Lung (tissue), 12 donors: ENCODE results near the gene STOX1. TPM values are rescaled to one million over a fixed set of nuclear protein-coding genes. Genes with fewer than 3 reads are reported as not detected.

ENCODE experiments used
- ATAC-seq: fragments of 200-7000 bp; cut with Tn5 transposase; one replicate; pipeline ENCODE4 v1.9.1; 2020; ENCODE audit warnings: moderate number of reproducible peaks; ENCODE audit not compliant: insufficient read depth, low FRiP score
- DNase-seq, 3 donors: peaks; one replicate each; pipeline ENCODE4 v3.0.0-alpha.2; 2013 to 2017
- H3K27ac ChIP-seq, 2 donors: one replicate each; pipeline ENCODE4 v1.5.1; 2013; ENCODE audit warnings: mild to moderate bottlenecking in 2 of 2, moderate library complexity in 2 of 2, control low read depth in 1 of 2, inconsistent platforms in 1 of 2, low read depth in 1 of 2, low read length in 1 of 2
- H3K27me3 ChIP-seq, 3 donors: one replicate each; pipeline ENCODE4 v1.5.1; 2013; ENCODE audit warnings: low read length in 2 of 3; ENCODE audit not compliant: control insufficient read depth in 3 of 3, insufficient read depth in 3 of 3
- H3K36me3 ChIP-seq, 4 donors: one replicate each; pipeline ENCODE4 v1.5.1; 2013; ENCODE audit warnings: low read length in 4 of 4, mild to moderate bottlenecking in 1 of 4, moderate library complexity in 1 of 4; ENCODE audit not compliant: control insufficient read depth in 4 of 4, insufficient read depth in 4 of 4
- H3K4me1 ChIP-seq, 5 donors: one replicate each; pipeline ENCODE4 v1.5.1; 2013; ENCODE audit warnings: low read length in 5 of 5, mild to moderate bottlenecking in 2 of 5, moderate library complexity in 1 of 5; ENCODE audit not compliant: control insufficient read depth in 5 of 5, insufficient read depth in 5 of 5
- H3K4me3 ChIP-seq: one replicate; pipeline ENCODE4 v1.5.1; 2013; ENCODE audit warnings: mild to moderate bottlenecking, control low read depth, moderate library complexity
- H3K9ac ChIP-seq, 2 donors: one replicate each; pipeline ENCODE4 v1.5.1; 2013; ENCODE audit warnings: low read length in 2 of 2, control low read depth in 1 of 2; ENCODE audit not compliant: insufficient read depth in 1 of 2
- H3K9me3 ChIP-seq, 4 donors: one replicate each; pipeline ENCODE4 v1.5.1; 2013; ENCODE audit warnings: low read length in 3 of 4, mild to moderate bottlenecking in 1 of 4, moderate library complexity in 1 of 4; ENCODE audit not compliant: control insufficient read depth in 4 of 4, insufficient read depth in 3 of 4
- CTCF ChIP-seq: IDR thresholded peaks from 2 replicates; pipeline ENCODE4 v1.5.1; 2012; ENCODE audit warnings: mild to moderate bottlenecking; ENCODE audit errors: control extremely low read depth, extremely low read depth
- WGBS, 2 donors: extraction: QIAGEN DNeasy Blood & Tissue Kit; methylation state at CpG; one replicate each; pipeline ENCODE4 v1.1.7; 2013; 5-methylcytosine and 5-hydroxymethylcytosine counted together
- polyA plus RNA-seq, 2 donors: library from polyadenylated mRNA; stranded (reverse); fragments of 200-250 nt; gene quantifications; one replicate each; pipeline ENCODE4 v1.2.1, GENCODE V29; 2013
- total RNA-seq, 2 donors: library from RNA; depleted of rRNA in 1 of 2; stranded (reverse); fragments of >200 nt in 1 of 2; gene quantifications; one replicate each; pipeline ENCODE4 v1.2.1, GENCODE V29; 2014 to 2021
- donor health status: control.
- donor health status: control.
- donor health status: Bipolar disorder and iron deficiency.
- donor health status: healthy.
- donor health status: DM: yes; HTN: yes; CAD: no.

The STOX1 gene
- total and polyA plus RNA-seq, 4 donors = 1.8 to 10.1 (median 3.9) TPM

GRCh38 chr10:68899186-68899745 lies 71.9 kb downstream of the STOX1 start:
- Histone ChIP-seq H3K27ac (no peak overlapping the region), H3K4me3 (no peak overlapping the region), H3K27me3 (no peaks in the 10 kb centered on the region), H3K4me1 (peaks cover 0 to 18% (median 5%) of the 10 kb centered on the region in 5 donors), H3K9ac (no peak overlapping the region), H3K9me3 (no peaks in the 10 kb centered on the region), H3K36me3 (peaks cover 0 to 3% (median 0%) of the 10 kb centered on the region in 4 donors)
- TF ChIP-seq CTCF = no peak
- WGBS, 2 donors = 92 to 95% methylated on average over 8 of the region's 8 CpGs
- no peak for ATAC-seq
- no peak for DNase-seq

DNA sequence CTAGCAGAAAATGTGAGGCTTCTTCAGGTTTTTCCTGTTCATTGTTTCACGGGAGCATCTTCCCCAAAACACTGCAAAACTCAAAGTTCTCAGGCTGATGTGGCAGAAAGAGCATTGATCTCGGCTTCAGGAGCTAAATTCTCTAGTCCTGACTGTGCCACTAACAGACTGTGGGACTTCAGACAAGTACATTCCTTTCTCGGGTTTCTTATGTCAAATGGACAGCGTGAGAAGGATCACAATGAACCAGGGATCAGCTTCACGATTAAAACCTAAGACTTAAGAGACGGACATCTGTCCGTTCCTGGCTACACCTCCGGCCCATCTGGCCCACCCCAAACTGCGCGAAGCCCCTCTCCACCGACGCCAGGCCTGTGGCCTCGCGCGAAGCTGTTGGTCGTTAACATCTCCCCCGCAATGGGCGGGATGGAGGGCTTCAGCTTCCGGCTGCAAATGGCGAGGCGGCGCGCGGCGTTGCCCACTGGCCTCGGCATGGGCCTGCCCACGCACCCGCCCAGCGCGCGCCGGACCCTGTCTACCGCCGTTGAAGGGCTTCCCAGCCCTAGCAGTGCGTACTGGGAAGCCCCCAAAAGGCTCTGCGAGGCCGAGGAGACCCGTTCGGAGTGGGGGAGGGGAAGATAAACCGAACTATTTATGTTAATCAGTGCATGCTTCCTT lies 73.2 kb downstream of the STOX1 start:
- peaks cover 0 to 18% (median 5%) of the 10 kb centered on the region in 5 donors for H3K4me1 ChIP-seq
- WGBS, 2 donors = 5 to 6% methylated on average over 40 of the region's 40 CpGs
- no peaks in the 10 kb centered on the region for H3K9me3 ChIP-seq
- H3K4me3 ChIP-seq = peak overlapping the region; percentile 85
- TF ChIP-seq CTCF = no peak
- peaks cover 0 to 3% (median 0%) of the 10 kb centered on the region in 4 donors for H3K36me3 ChIP-seq
- H3K9ac ChIP-seq = peak overlapping the region; percentile 82 to 89
- DNase-seq (no peak), ATAC-seq (peak; percentile 59)
- H3K27me3 ChIP-seq = no peaks in the 10 kb centered on the region
- peak overlapping the region; percentile 99 to 100 for H3K27ac ChIP-seq

- 1% methylated on average over 47 of the region's 47 CpGs for WGBS, 2 donors
- H3K36me3 ChIP-seq = peaks cover 0 to 3% (median 0%) of the 10 kb centered on the region in 4 donors
- no peaks in the 10 kb centered on the region for H3K27me3 ChIP-seq
- H3K4me1 ChIP-seq = peaks cover 0 to 18% (median 5%) of the 10 kb centered on the region in 5 donors
- TF ChIP-seq CTCF = no peak
- peak; percentile 98 to 100 (median 100) for DNase-seq
- H3K4me3 ChIP-seq = peak within 1 kb of the TSS; percentile 85
- H3K27ac ChIP-seq = peak within 1 kb of the TSS; percentile 99 to 100
- H3K9me3 ChIP-seq = no peaks in the 10 kb centered on the region
- ATAC-seq = peak; percentile 96
- peak within 1 kb of the TSS; percentile 94 to 99 for H3K9ac ChIP-seq
Observed at GRCh38 chr10:68901105-68901927, 74.0 kb downstream of the STOX1 start, which contains the start of gene DDX50. Gene DDX50, plus strand, starts transcription at chr10:68901315. Its CDS starts 70 bp downstream, at chr10:68901385.
